Mucosa of rectum (tissue), 2 donors: ENCODE data around the gene PTGER3.

ENCODE experiments used
- H3K27ac ChIP-seq, 2 donors: one replicate each; pipeline ENCODE4 v1.7.0; 2013; ENCODE audit warnings: inconsistent platforms in 2 of 2, low read depth in 2 of 2, low read length in 2 of 2
- H3K27me3 ChIP-seq, 2 donors: one replicate each; pipeline ENCODE4 v1.7.0; 2013; ENCODE audit warnings: low read length in 2 of 2; ENCODE audit not compliant: control insufficient read depth in 2 of 2, insufficient read depth in 2 of 2
- H3K36me3 ChIP-seq, 2 donors: one replicate each; pipeline ENCODE4 v1.7.0; 2013; ENCODE audit warnings: low read length in 2 of 2; ENCODE audit not compliant: control insufficient read depth in 2 of 2, insufficient read depth in 2 of 2
- H3K4me1 ChIP-seq, 2 donors: one replicate each; pipeline ENCODE4 v1.7.0; 2013; ENCODE audit warnings: low read length in 2 of 2, mild to moderate bottlenecking in 1 of 2; ENCODE audit not compliant: control insufficient read depth in 2 of 2, insufficient read depth in 2 of 2
- H3K4me3 ChIP-seq, 2 donors: one replicate each; pipeline ENCODE4 v1.7.0; 2013; ENCODE audit warnings: low read length in 2 of 2
- H3K9ac ChIP-seq, 2 donors: one replicate each; pipeline ENCODE4 v1.7.0; 2013; ENCODE audit warnings: low read length in 2 of 2, low read depth in 1 of 2, mild to moderate bottlenecking in 1 of 2
- H3K9me3 ChIP-seq, 2 donors: one replicate each; pipeline ENCODE4 v1.7.0; 2013; ENCODE audit warnings: low read length in 2 of 2; ENCODE audit not compliant: control insufficient read depth in 2 of 2
- donor health status: healthy.
- donor health status: Normal muscosa, but diverticular disease.

Gene PTGER3

DNA sequence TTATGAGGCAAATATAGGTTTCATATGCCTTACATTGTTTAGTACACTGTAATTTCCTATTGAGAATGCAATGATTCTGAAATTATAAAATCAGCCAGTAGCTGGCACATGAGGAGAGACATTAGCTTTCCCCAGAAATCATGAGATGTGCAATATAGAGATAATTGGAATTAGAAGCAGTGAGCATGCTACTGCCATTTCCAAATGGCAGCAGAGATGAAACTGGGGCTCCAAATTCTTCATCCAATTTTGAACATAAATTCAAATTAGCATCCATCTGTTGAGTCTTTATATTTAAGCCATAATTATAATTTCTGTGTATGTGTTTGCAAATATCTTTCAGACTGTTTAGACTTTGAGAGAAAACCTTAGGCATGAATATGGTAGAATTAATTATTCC, 28.8 kb downstream of the PTGER3 start:
- Histone ChIP-seq H3K9ac (no peak overlapping the region), H3K27ac (no peak overlapping the region), H3K4me3 (no peak overlapping the region), H3K9me3 (no peaks in the 10 kb centered on the region), H3K36me3 (no peaks in the 10 kb centered on the region), H3K4me1 (no peaks in the 10 kb centered on the region), H3K27me3 (no peaks in the 10 kb centered on the region)

- Histone ChIP-seq H3K27me3 (no peaks in the 10 kb centered on the region), H3K9me3 (no peaks in the 10 kb centered on the region)
Measured at GRCh38 chr1:71015745-71016144, 31.9 kb downstream of the PTGER3 start.

DNA sequence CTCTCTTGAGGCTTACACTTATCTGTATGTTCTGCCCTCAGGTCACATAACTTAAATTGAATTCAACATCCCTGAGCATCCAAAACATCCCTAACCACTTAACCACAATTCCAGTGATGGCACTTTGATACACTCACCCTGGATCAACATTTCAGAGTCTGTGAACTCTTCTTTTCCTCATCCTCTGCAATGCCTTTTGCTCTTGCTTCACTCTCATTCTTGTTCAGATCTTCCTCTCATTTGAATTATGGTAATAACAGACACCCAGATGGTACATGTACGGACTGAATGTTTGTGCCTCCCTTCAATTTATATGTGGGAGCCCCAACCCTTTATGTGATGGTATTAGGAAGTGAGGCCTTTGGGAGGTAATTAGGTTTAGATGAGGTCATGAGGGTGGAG, 33.4 kb downstream of the PTGER3 start:
- Histone ChIP-seq H3K27me3 (no peaks in the 10 kb centered on the region), H3K36me3 (no peaks in the 10 kb centered on the region), H3K4me1 (no peaks in the 10 kb centered on the region), H3K9me3 (no peaks in the 10 kb centered on the region), H3K9ac (no peak overlapping the region), H3K27ac (no peak overlapping the region), H3K4me3 (no peak overlapping the region)

More at GRCh38 chr1:71015745-71016144, 31.9 kb downstream of the PTGER3 start:
- no peak overlapping the region for H3K27ac ChIP-seq
- no peak overlapping the region for H3K4me3 ChIP-seq
- H3K4me1 ChIP-seq = no peaks in the 10 kb centered on the region
- H3K36me3 ChIP-seq = no peaks in the 10 kb centered on the region
- H3K9ac ChIP-seq = no peak overlapping the region

DNA sequence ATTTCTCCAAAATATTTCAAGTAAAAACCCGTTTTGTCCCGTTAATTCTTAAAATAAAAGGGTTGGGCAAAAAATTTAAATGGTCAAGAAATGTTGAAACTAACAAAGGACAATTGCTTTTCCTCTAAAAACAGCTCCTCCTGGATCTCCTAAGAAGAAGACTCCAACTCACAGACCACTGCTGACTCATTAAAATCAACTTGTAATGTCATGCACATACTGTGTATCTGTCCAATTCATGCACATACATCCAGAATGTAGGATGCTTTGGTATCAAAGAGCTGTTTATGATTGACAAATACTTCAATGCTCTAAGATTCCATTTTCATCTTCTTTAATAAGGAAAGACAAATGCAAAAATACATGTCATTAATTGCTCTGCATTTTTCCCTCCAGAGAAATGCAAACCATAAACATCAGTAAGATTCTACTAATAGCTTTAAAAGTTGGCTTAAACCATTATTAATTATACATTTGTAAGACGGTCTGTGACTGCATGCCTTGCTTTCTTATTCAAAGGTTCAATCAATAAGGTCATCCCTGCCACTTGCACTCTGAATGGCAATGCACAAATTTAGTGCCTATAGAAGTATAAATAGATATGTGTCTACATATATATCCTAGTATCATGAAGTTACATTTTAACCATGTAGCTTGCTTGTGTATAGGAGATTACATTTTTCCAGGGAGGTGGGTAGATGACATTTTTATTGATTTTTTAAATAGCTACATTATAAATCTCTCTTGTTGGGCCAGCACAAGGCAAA, 44.7 kb downstream of the PTGER3 start:
- Histone ChIP-seq H3K27me3 (no peaks in the 10 kb centered on the region), H3K27ac (no peak overlapping the region), H3K4me3 (no peak overlapping the region), H3K9me3 (no peaks in the 10 kb centered on the region), H3K4me1 (no peaks in the 10 kb centered on the region), H3K9ac (no peak overlapping the region), H3K36me3 (no peaks in the 10 kb centered on the region)

GRCh38 chr1:71001624-71002023, 46.0 kb downstream of the PTGER3 start:
- no peaks in the 10 kb centered on the region for H3K9me3 ChIP-seq
- no peaks in the 10 kb centered on the region for H3K4me1 ChIP-seq
- H3K4me3 ChIP-seq = no peak overlapping the region
- H3K27ac ChIP-seq = no peak overlapping the region
- H3K36me3 ChIP-seq = no peaks in the 10 kb centered on the region
- H3K9ac ChIP-seq = no peak overlapping the region
- H3K27me3 ChIP-seq = no peaks in the 10 kb centered on the region

DNA sequence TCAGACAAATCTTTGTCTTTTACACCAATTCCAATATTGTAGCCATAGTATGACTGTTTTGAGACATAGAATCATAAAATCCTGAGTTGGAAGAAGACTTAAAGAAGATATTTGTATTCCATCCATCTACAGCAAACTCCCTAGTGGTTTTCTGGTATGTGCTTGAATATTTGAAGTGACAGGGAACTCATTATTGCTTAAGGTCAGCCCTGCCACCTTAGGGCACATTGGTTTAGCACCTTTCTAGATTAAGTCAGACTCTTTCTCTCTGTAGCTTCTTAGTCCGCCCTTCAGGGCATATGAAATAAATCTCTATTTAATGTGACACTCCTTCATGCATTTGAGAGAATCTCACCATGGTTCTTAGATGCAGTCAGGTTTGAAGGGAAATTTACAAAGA, 49.8 kb downstream of the PTGER3 start:
- Histone ChIP-seq H3K27ac (no peak overlapping the region), H3K36me3 (no peaks in the 10 kb centered on the region), H3K9ac (no peak overlapping the region)

DNA sequence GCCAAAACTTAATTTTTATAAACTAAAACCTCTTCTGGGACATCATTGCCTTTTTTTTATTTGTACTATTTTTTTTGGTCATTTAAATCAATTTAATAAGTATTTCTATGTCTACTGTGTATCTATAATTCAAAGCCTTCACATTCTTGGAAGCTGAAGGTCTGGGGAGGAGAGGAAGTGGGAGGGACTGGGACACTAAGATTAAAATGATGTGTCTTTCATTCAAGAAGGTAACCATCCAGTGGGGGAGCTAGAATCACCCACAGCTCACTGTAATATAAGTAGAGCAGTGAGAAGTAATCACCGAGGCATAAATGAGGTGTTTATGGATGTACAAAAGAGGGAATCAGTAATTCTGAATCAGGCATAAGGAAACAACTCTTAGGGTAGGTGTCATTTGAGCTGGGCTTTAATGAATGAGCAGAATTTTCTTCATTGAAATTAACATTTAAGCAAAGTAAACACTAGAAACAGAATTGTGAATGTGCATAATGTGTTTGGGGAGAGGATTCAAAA, 52.8 kb downstream of the PTGER3 start:
- H3K36me3 ChIP-seq = no peaks in the 10 kb centered on the region
- H3K9ac ChIP-seq = no peak overlapping the region
- no peaks in the 10 kb centered on the region for H3K9me3 ChIP-seq
- no peaks in the 10 kb centered on the region for H3K4me1 ChIP-seq
- no peak overlapping the region for H3K27ac ChIP-seq
- H3K27me3 ChIP-seq = no peaks in the 10 kb centered on the region
- no peak overlapping the region for H3K4me3 ChIP-seq

More for the DNA sequence above, 49.8 kb downstream of the PTGER3 start:
- Histone ChIP-seq H3K4me1 (no peaks in the 10 kb centered on the region), H3K4me3 (no peak overlapping the region), H3K9me3 (no peaks in the 10 kb centered on the region), H3K27me3 (no peaks in the 10 kb centered on the region)

GRCh38 chr1:70993798-70994197, 53.8 kb downstream of the PTGER3 start:
- Histone ChIP-seq H3K9ac (no peak overlapping the region), H3K4me3 (no peak overlapping the region), H3K36me3 (no peaks in the 10 kb centered on the region)

GRCh38 chr1:70992521-70992920, 55.1 kb downstream of the PTGER3 start:
- Histone ChIP-seq H3K9ac (no peak overlapping the region), H3K36me3 (no peaks in the 10 kb centered on the region)

More at GRCh38 chr1:70993798-70994197, 53.8 kb downstream of the PTGER3 start:
- Histone ChIP-seq H3K4me1 (no peaks in the 10 kb centered on the region), H3K27me3 (no peaks in the 10 kb centered on the region), H3K27ac (no peak overlapping the region), H3K9me3 (no peaks in the 10 kb centered on the region)

GRCh38 chr1:70990469-70991253, 57.0 kb downstream of the PTGER3 start:
- no peak overlapping the region for H3K27ac ChIP-seq
- no peaks in the 10 kb centered on the region for H3K4me1 ChIP-seq
- H3K27me3 ChIP-seq = no peaks in the 10 kb centered on the region
- H3K9ac ChIP-seq = no peak overlapping the region
- no peak overlapping the region for H3K4me3 ChIP-seq
- H3K36me3 ChIP-seq = no peaks in the 10 kb centered on the region
- H3K9me3 ChIP-seq = no peaks in the 10 kb centered on the region

More at GRCh38 chr1:70992521-70992920, 55.1 kb downstream of the PTGER3 start:
- no peaks in the 10 kb centered on the region for H3K9me3 ChIP-seq
- H3K27me3 ChIP-seq = no peaks in the 10 kb centered on the region
- no peak overlapping the region for H3K4me3 ChIP-seq
- H3K4me1 ChIP-seq = no peaks in the 10 kb centered on the region
- H3K27ac ChIP-seq = no peak overlapping the region
